ENCODE measurements around the gene PDE4B.

PDE4B gene

GRCh38 chr1:65792669-65793358 lies at the start of gene PDE4B:
PDE4B (plus strand) TSS chr1:65792895.
- TF ChIP-seq CTCF (conservative IDR thresholded peaks at IDR 0.05) = no peak; the same call in 1 of the 2 replicates
- H3K27ac ChIP-seq = no peak within 1 kb of the TSS; the same call in 1 of the 2 replicates

GRCh38 chr1:65744731-65745130 lies 48.0 kb upstream of the PDE4B start:
- no peak for TF ChIP-seq CTCF (conservative IDR thresholded peaks at IDR 0.05)
- no peak overlapping the region for H3K27ac ChIP-seq

GRCh38 chr1:65751961-65752360 lies 40.7 kb upstream of the PDE4B start:
- H3K27ac ChIP-seq = no peak overlapping the region
- no peak for TF ChIP-seq CTCF (conservative IDR thresholded peaks at IDR 0.05)

GRCh38 chr1:65756616-65757015 lies 36.1 kb upstream of the PDE4B start:
- TF ChIP-seq CTCF (conservative IDR thresholded peaks at IDR 0.05) = no peak
- H3K27ac ChIP-seq = peak overlapping the region; percentile 76

GRCh38 chr1:65757531-65757930 lies 35.2 kb upstream of the PDE4B start:
- no peak for TF ChIP-seq CTCF (conservative IDR thresholded peaks at IDR 0.05)
- peak overlapping the region; percentile 76 for H3K27ac ChIP-seq

- peak overlapping the region; percentile 76 for H3K27ac ChIP-seq
- no peak for TF ChIP-seq CTCF (conservative IDR thresholded peaks at IDR 0.05)
Measured at GRCh38 chr1:65758128-65758527, 34.6 kb upstream of the PDE4B start.

GRCh38 chr1:65759516-65759915 lies 33.2 kb upstream of the PDE4B start:
- H3K27ac ChIP-seq = no peak overlapping the region
- TF ChIP-seq CTCF (conservative IDR thresholded peaks at IDR 0.05) = no peak

Data from VCaP (cell line).